GM12878 (cell line): ENCODE measurements around the gene FAM120A. TPM values are rescaled to one million over a fixed set of nuclear protein-coding genes. Genes with fewer than 3 reads are reported as not detected.

Experiments used
- ATAC-seq: fragments of 200-7000 bp; cut with Tn5 transposase; 3 replicates; pipeline ENCODE4 v1.9.1; 2020; ENCODE audit warnings: mild to moderate bottlenecking, moderate library complexity
- BruUV-seq: library from RNA; stranded (reverse); fragments of 400-500 nt; replicated peaks from 2 replicates; lab custom pipeline; 2021; lab: Mats Ljungman, UMichigan
- CTCF ChIA-PET: fragments of 300-600 bp; sonication (Branson Sonifier 250); formaldehyde crosslinking; extraction: SDS; loops from one replicate; lab custom pipeline; 2021; ENCODE audit warnings: inconsistent platforms; lab: Yijun Ruan, JAX
- POLR2A ChIA-PET: fragments of 350-600 bp; formaldehyde crosslinking; extraction: SDS; loops from one replicate; lab custom pipeline; 2021; ENCODE audit warnings: inconsistent platforms; lab: Charles Lee
- RAD21 ChIA-PET: fragments of 300-600 bp; sonication (Branson Sonifier 250); formaldehyde crosslinking; loops from one replicate; lab custom pipeline; 2023; ENCODE audit warnings: antibody characterized with exemption; ENCODE audit not compliant: unreplicated experiment; lab: Charles Lee
- SMC1A ChIA-PET: fragments of 300-600 bp; sonication (Branson Sonifier 250); formaldehyde crosslinking; loops from one replicate; lab custom pipeline; 2023; ENCODE audit not compliant: unreplicated experiment, uncharacterized antibody; lab: Charles Lee
- DNase-seq: peaks from one replicate; pipeline ENCODE4 v3.0.0-alpha.2; 2011; ENCODE audit warnings: low read depth, low spot score
- FAIRE-seq: peaks from 3 replicates; lab custom pipeline; 2011; peaks lifted over from hg19 to GRCh38; lab: Jason Lieb, UNC
- H2AFZ ChIP-seq: 2 replicates; pipeline ENCODE4 v1.6.0; 2011; ENCODE audit warnings: low read depth, low read length, control low read depth; ENCODE audit not compliant: control insufficient read depth
- H3K27ac ChIP-seq: 2 replicates; pipeline ENCODE4 v1.5.1; 2011; ENCODE audit warnings: control low read depth; ENCODE audit not compliant: control insufficient read depth, insufficient read depth
- H3K27me3 ChIP-seq, 2 experiments: replicated peaks in 1 of 2; 2 replicates each; pipeline versions ENCODE4 v1.6.0 to v1.6.1; 2011; ENCODE audit warnings: low read length in 1 of 2; ENCODE audit not compliant: control insufficient read depth in 2 of 2, insufficient read depth in 2 of 2
- H3K36me3 ChIP-seq, 2 experiments: 2 replicates each; pipeline ENCODE4 v1.5.1; 2011; ENCODE audit warnings: low read length in 1 of 2; ENCODE audit not compliant: control insufficient read depth in 2 of 2, insufficient read depth in 2 of 2
- H3K4me1 ChIP-seq: 2 replicates; pipeline ENCODE4 v1.6.1; 2011; ENCODE audit warnings: mild to moderate bottlenecking, low read length, moderate library complexity, mixed read lengths; ENCODE audit not compliant: control insufficient read depth, insufficient read depth
- H3K4me2 ChIP-seq: 2 replicates; pipeline ENCODE4 v1.6.0; 2011; ENCODE audit warnings: control low read depth; ENCODE audit not compliant: control insufficient read depth, insufficient read depth
- H3K4me3 ChIP-seq: fragments of 200-600 bp; sonication (generic); 2 replicates; pipeline ENCODE4 v1.5.1; 2016
- H3K79me2 ChIP-seq: 2 replicates; pipeline ENCODE4 v1.6.0; 2011; ENCODE audit warnings: low read length; ENCODE audit not compliant: control insufficient read depth, insufficient read depth
- H3K9ac ChIP-seq: 2 replicates; pipeline ENCODE4 v1.8.0; 2011; ENCODE audit warnings: low read length, control low read depth, mixed read lengths; ENCODE audit not compliant: control insufficient read depth, insufficient read depth
- H3K9me3 ChIP-seq: replicated peaks from 3 replicates; pipeline ENCODE4 v1.5.1; 2011; ENCODE audit warnings: mild to moderate bottlenecking, low read length; ENCODE audit not compliant: control insufficient read depth, insufficient read depth
- H4K20me1 ChIP-seq: 2 replicates; pipeline ENCODE4 v1.6.0; 2011; ENCODE audit not compliant: control insufficient read depth, insufficient read depth
- BRCA1 ChIP-seq: IDR thresholded peaks from 2 replicates; pipeline ENCODE4 v1.6.1; 2011; ENCODE audit warnings: low read depth, low read length, improper control_type of control experiment
- CUX1 ChIP-seq: IDR thresholded peaks from 2 replicates; pipeline ENCODE4 v1.6.1; 2012; ENCODE audit warnings: improper control_type of control experiment, low read depth, low read length; ENCODE audit not compliant: insufficient replicate concordance
- GATAD2B ChIP-seq: fragments of 450-650 bp; conservative IDR thresholded peaks from 2 replicates; pipeline ENCODE4 v1.6.1; 2017; ENCODE audit warnings: low read depth, mild to moderate bottlenecking, moderate library complexity
- JUNB ChIP-seq: IDR thresholded peaks from 2 replicates; pipeline ENCODE4 v1.6.1; 2016; ENCODE audit warnings: antibody characterized with exemption, mild to moderate bottlenecking
- KLF5 ChIP-seq: fragments of 450-650 bp; IDR thresholded peaks from 2 replicates; pipeline ENCODE4 v1.6.1; 2014; ENCODE audit warnings: mild to moderate bottlenecking; ENCODE audit not compliant: partially characterized antibody
- PRDM15 ChIP-seq: fragments of 450-650 bp; formaldehyde crosslinking; IDR thresholded peaks from 2 replicates; pipeline ENCODE4 v1.4.0; 2020; ENCODE audit warnings: mild to moderate bottlenecking, moderate library complexity
- RB1 ChIP-seq: fragments of 450-650 bp; formaldehyde crosslinking; IDR thresholded peaks from 2 replicates; pipeline ENCODE4 v1.6.1; 2017; ENCODE audit warnings: mild to moderate bottlenecking, borderline replicate concordance
- RCOR1 ChIP-seq: conservative IDR thresholded peaks from 2 replicates; pipeline ENCODE4 v1.6.1; 2012; ENCODE audit warnings: low read depth, low read length, improper control_type of control experiment
- REST ChIP-seq: IDR thresholded peaks from 2 replicates; pipeline ENCODE4 v1.6.1; 2012; ENCODE audit warnings: mild to moderate bottlenecking, low read depth, low read length
- SIN3A ChIP-seq: IDR thresholded peaks from 2 replicates; pipeline ENCODE4 v1.6.1; 2012; ENCODE audit warnings: low read depth, low read length, improper control_type of control experiment
- SMARCA5 ChIP-seq: fragments of 450-650 bp; IDR thresholded peaks from 2 replicates; pipeline ENCODE4 v1.6.1; 2017; ENCODE audit warnings: mild to moderate bottlenecking
- STAT3 ChIP-seq: IDR thresholded peaks from 2 replicates; pipeline ENCODE4 v1.6.1; 2011; ENCODE audit warnings: low read depth, low read length, improper control_type of control experiment
- WGBS: methylation state at CpG from one replicate; pipeline ENCODE4 v1.1.6; 2016; ENCODE audit warnings: low lambda C conversion rate; ENCODE audit not compliant: insufficient replicate concordance, insufficient coverage; ENCODE audit errors: missing lambda C conversion rate; 5-methylcytosine and 5-hydroxymethylcytosine counted together
- in situ Hi-C: fragments of 300-500 bp; cut with MboI; formaldehyde crosslinking; loops from 9 replicates; pipeline ENCODE4 v1.14.3; 2018; ENCODE audit warnings: mixed read lengths
- intact Hi-C: fragments of 100-400 bp; cut with micrococcal nuclease; formaldehyde crosslinking; loops from one replicate; pipeline ENCODE4 v1.14.2; 2022; ENCODE audit not compliant: unreplicated experiment
- polyA plus RNA-seq, 11 experiments: library from polyadenylated mRNA; depleted of rRNA in 4 of 11; unstranded in 6 of 11; stranded (reverse) in 5 of 11; fragments of >200 nt; fragmentation: Nextera tagmentation in 4 of 11; fragmentation: Illumina TruSeq in 1 of 11; extraction: Ambion mirVana in 4 of 11; extraction: Trizol in 1 of 11; gene quantifications; 1 replicate in 1 of 11; 2 replicates in 10 of 11; pipeline versions ENCODE4 v1.2.1 to v1.2.3, GENCODE V29; 2011 to 2016; ENCODE audit warnings: inconsistent platforms in 2 of 11, missing spikeins in 2 of 11, low read depth in 1 of 11
- total RNA-seq, 4 experiments: library from RNA; depleted of rRNA in 3 of 4; stranded (reverse); fragments of >200 nt in 3 of 4; fragmentation: Illumina TruSeq in 1 of 4; extraction: Trizol in 1 of 4; gene quantifications; 2 replicates each; pipeline versions ENCODE4 v1.2.1 to v1.2.3, GENCODE V29; 2013 to 2021

Gene FAM120A
- total and polyA plus RNA-seq, 10 of the 15 experiments (the other 5 are each of a cell fraction or from before 2014, with no cell fraction given) = 13.1 to 89.6 (median 52.5) TPM

- no peak for FAIRE-seq
- peaks cover 11% of the 10 kb centered on the region for H3K4me1 ChIP-seq
- CTCF ChIA-PET = no interaction called here
- no peak overlapping the region for H3K9ac ChIP-seq
- no peak for ATAC-seq
- no peaks in the 10 kb centered on the region for H4K20me1 ChIP-seq
- H3K27ac ChIP-seq = no peak overlapping the region
- H3K79me2 ChIP-seq = peaks cover 6% of the 10 kb centered on the region
- H3K4me3 ChIP-seq = no peak overlapping the region
- POLR2A ChIA-PET = interaction anchor here (0.7 kb wide), 2 partner anchors 457 to 509 kb away, joined by 5 to 10 read pairs; no protein-coding TSS in a partner anchor
- no peak overlapping the region for H3K4me2 ChIP-seq
- SMC1A ChIA-PET = no interaction called here
- 83% methylated on average over 1 of the region's 3 CpGs for WGBS
- in situ Hi-C loops = no loop called here
- intact Hi-C loops = no loop called here
- RAD21 ChIA-PET = no interaction called here
- H3K9me3 ChIP-seq = peaks cover 2% of the 10 kb centered on the region; the same call in 2 of the 3 replicates
- DNase-seq = no peak
- no peaks in the 10 kb centered on the region for H3K27me3 ChIP-seq
- no peak overlapping the region for H2AFZ ChIP-seq
- H3K36me3 ChIP-seq = no peaks in the 10 kb centered on the region
- no TSS peak for BruUV-seq
- TF ChIP-seq BRCA1 (no peak), GATAD2B (no peak), REST (no peak), RB1 (no peak), RCOR1 (no peak), KLF5 (no peak), PRDM15 (CRISPR knock-in tag) (no peak), SIN3A (no peak), STAT3 (no peak), CUX1 (no peak), JUNB (no peak), SMARCA5 (no peak)
Observed at GRCh38 chr9:93573516-93573828, 122.0 kb downstream of the FAM120A start.
